ENCODE results near the gene FGF2. TPM values are rescaled to one million over a fixed set of nuclear protein-coding genes. Genes with fewer than 3 reads are reported as not detected.

The FGF2 gene
- total RNA-seq, 2 experiments from 2014 or later = not detected

DNA sequence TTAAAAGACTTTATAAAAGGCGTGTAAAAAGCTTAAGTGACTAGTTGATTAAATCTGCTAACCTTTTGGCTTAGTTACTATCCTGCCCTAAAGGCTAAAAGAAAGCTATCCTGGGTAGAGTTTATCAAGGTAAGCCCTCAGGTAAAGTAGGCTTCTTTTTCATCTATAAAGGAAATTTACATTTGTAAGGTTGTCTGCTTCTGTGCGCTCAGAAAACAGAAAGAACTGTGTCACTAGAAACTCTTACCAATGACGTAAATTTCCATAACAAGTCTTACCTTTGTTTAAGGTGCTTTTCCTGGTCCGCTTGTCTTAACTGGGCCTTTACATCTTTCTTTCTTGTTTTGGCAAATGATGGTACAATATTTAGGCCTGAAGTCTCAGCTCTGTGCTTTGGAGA lies 37.7 kb upstream of the FGF2 start:
- no peaks in the 10 kb centered on the region for H3K4me1 Mint-ChIP-seq (ENCODE audit: low read depth)
- DNase-seq (no peak), ATAC-seq (ENCODE audit: poor library complexity) (no peak)
- intact Hi-C loops (cut with DNase I, micrococcal nuclease) = no loop called here
- H3K27me3 ChIP-seq (ENCODE audit: control insufficient read depth in 1 of 2, insufficient read depth in 2 of 2, low read length in 2 of 2) = no peaks in the 10 kb centered on the region
- TF ChIP-seq, protein P1, sequence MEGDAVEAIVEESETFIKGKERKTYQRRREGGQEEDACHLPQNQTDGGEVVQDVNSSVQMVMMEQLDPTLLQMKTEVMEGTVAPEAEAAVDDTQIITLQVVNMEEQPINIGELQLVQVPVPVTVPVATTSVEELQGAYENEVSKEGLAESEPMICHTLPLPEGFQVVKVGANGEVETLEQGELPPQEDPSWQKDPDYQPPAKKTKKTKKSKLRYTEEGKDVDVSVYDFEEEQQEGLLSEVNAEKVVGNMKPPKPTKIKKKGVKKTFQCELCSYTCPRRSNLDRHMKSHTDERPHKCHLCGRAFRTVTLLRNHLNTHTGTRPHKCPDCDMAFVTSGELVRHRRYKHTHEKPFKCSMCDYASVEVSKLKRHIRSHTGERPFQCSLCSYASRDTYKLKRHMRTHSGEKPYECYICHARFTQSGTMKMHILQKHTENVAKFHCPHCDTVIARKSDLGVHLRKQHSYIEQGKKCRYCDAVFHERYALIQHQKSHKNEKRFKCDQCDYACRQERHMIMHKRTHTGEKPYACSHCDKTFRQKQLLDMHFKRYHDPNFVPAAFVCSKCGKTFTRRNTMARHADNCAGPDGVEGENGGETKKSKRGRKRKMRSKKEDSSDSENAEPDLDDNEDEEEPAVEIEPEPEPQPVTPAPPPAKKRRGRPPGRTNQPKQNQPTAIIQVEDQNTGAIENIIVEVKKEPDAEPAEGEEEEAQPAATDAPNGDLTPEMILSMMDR (IDR thresholded peaks at IDR 0.05) = no peak
- H3K27ac ChIP-seq (ENCODE audit: low read depth in 1 of 2, low read length in 2 of 2) = no peak overlapping the region
- POLR2A ChIA-PET = no interaction called here
- H3K9me3 ChIP-seq (ENCODE audit: control insufficient read depth in 1 of 2, insufficient read depth in 1 of 2, low read length in 2 of 2) = no peaks in the 10 kb centered on the region
- H3K36me3 ChIP-seq (ENCODE audit: insufficient read depth, low read length) = no peaks in the 10 kb centered on the region
- H3K4me3 Mint-ChIP-seq = no peak overlapping the region
- no peaks in the 10 kb centered on the region for H3K4me1 ChIP-seq (ENCODE audit: insufficient read depth, low read length)
- H3K27ac Mint-ChIP-seq = no peak overlapping the region
- H3K9me3 Mint-ChIP-seq = no peaks in the 10 kb centered on the region
- no peaks in the 10 kb centered on the region for H3K27me3 Mint-ChIP-seq
- CTCF ChIA-PET = no interaction called here
- no peak overlapping the region for H3K4me3 ChIP-seq (ENCODE audit: low read length)
- no peaks in the 10 kb centered on the region for H3K36me3 Mint-ChIP-seq (ENCODE audit: low read depth)

DNA sequence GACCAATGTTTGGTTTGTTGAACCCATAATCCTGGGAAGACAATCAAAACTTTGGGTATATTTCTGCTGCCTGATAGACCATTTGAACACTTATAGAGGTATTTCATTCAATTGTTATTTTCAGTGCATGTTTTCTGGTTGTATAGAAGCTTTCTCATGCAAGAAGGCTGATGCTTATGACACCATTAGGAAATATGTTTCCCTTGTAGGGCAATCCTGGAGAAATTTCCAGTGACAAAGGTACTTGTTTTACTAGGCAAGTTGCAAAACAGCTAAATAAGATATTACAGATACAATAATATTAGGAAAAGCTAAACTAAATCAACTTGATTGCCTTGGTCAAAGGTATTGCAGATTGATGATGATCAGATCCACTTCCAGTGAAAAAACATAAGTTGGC lies 32.8 kb upstream of the FGF2 start:
- Mint-ChIP-seq H3K4me1 (ENCODE audit: low read depth) (no peaks in the 10 kb centered on the region), H3K4me3 (no peak overlapping the region), H3K27me3 (peaks cover 5% of the 10 kb centered on the region), H3K9me3 (no peaks in the 10 kb centered on the region), H3K27ac (no peak overlapping the region), H3K36me3 (ENCODE audit: low read depth) (no peaks in the 10 kb centered on the region)
- Histone ChIP-seq H3K27ac (ENCODE audit: low read depth in 1 of 2, low read length in 2 of 2) (no peak overlapping the region), H3K9me3 (ENCODE audit: control insufficient read depth in 1 of 2, insufficient read depth in 1 of 2, low read length in 2 of 2) (no peaks in the 10 kb centered on the region), H3K27me3 (ENCODE audit: control insufficient read depth in 1 of 2, insufficient read depth in 2 of 2, low read length in 2 of 2) (no peaks in the 10 kb centered on the region), H3K4me1 (ENCODE audit: insufficient read depth, low read length) (no peaks in the 10 kb centered on the region), H3K4me3 (ENCODE audit: low read length) (no peak overlapping the region), H3K36me3 (ENCODE audit: insufficient read depth, low read length) (no peaks in the 10 kb centered on the region)
- intact Hi-C loops (cut with DNase I, micrococcal nuclease) = no loop called here
- ATAC-seq (ENCODE audit: poor library complexity) (no peak), DNase-seq (no peak)
- TF ChIP-seq, protein P1 (IDR thresholded peaks at IDR 0.05) = no peak
- ChIA-PET POLR2A (no interaction called here), CTCF (interaction anchor here (0.6 kb wide), 1 partner anchor 24 kb away, joined by 4 read pairs; no protein-coding TSS in a partner anchor)

DNA sequence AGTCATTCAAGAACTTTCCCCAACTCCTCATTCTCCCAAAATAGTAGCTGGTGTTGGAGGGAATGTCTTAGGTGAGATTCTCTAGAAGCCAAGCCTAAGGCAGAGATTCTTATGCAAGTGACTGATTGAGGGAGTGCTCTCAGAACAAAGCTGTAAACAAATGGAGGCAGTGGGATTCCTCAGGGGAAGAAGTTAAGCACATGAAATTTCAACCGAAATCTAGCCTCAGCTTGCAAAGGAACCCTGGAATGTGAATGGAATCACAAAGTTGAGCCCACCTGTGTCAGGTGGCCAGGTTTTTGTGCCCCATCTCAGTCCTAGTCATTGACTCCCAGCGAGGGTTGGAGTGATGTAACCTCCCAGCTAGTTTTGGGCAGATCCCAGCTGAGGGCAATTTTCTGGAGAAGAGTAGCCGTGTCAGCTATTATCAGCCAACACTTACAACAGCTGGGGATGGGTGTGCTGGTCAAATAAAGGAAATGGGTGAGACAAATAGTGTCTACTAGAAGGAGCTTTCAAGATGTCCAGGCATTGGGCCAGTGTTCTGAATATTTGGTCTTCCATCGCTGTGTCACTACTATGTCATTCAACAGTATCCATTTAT lies 29.7 kb upstream of the FGF2 start:
- Histone ChIP-seq H3K27ac (ENCODE audit: low read depth in 1 of 2, low read length in 2 of 2) (no peak overlapping the region), H3K9me3 (ENCODE audit: control insufficient read depth in 1 of 2, insufficient read depth in 1 of 2, low read length in 2 of 2) (no peaks in the 10 kb centered on the region), H3K36me3 (ENCODE audit: insufficient read depth, low read length) (no peaks in the 10 kb centered on the region), H3K27me3 (ENCODE audit: control insufficient read depth in 1 of 2, insufficient read depth in 2 of 2, low read length in 2 of 2) (no peaks in the 10 kb centered on the region), H3K4me3 (ENCODE audit: low read length) (no peak overlapping the region), H3K4me1 (ENCODE audit: insufficient read depth, low read length) (no peaks in the 10 kb centered on the region)
- H3K36me3 Mint-ChIP-seq (ENCODE audit: low read depth) = no peaks in the 10 kb centered on the region
- no peak overlapping the region for H3K27ac Mint-ChIP-seq
- no peaks in the 10 kb centered on the region for H3K9me3 Mint-ChIP-seq
- H3K27me3 Mint-ChIP-seq = peaks cover 5% of the 10 kb centered on the region
- CTCF ChIA-PET = no interaction called here
- POLR2A ChIA-PET = no interaction called here
- H3K4me1 Mint-ChIP-seq (ENCODE audit: low read depth) = no peaks in the 10 kb centered on the region
- DNase-seq (no peak), ATAC-seq (ENCODE audit: poor library complexity) (no peak)
- TF ChIP-seq, protein P1 (IDR thresholded peaks at IDR 0.05) = no peak
- intact Hi-C loops (cut with DNase I, micrococcal nuclease) = no loop called here
- H3K4me3 Mint-ChIP-seq = no peak overlapping the region

All from CD4-positive, alpha-beta T cell (primary cell).